ENCODE data around the gene TDP1.

Gene TDP1

GRCh38 chr14:90034156-90034555 is 78.4 kb downstream of the TDP1 start:
- ATAC-seq, result no peak
- no peak for TF ChIP-seq GLIS3 (CRISPR knock-in tag; IDR thresholded peaks at IDR 0.05)

DNA sequence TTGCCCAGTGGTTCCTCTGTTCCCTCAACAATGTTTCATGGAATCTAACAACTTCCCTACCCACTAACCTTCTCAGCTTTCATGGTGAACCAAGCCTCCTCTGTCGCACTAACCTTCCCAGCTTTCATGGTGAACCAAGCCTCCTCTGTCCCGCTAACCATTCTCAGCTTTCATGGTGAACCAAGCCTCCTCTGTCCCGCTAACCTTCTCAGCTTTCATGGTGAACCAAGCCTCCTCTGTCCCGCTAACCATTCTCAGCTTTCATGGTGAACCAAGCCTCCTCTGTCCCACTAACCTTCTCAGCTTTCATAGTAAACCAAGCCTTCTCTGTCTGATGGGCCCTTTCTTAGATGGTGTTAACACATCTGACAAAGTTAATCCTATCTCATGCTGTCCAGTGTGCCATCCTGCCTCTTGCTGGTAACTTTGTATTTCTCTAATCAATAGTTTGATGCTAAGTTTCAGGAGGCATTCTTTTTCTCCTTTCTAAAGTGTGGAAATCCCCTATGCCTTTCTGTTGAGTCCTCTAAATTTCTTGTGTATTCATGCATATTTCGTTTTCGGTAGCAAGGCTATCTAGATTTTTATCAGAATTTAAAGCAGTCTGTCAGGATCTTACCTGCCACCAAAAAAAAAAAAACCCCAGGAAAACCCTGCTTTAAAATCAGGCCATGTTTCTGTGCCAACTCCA is 79.3 kb downstream of the TDP1 start:
- TF ChIP-seq TOX (CRISPR knock-in tag; IDR thresholded peaks at IDR 0.05; ENCODE audit: borderline replicate concordance), result no peak
- TF ChIP-seq POU6F1 (CRISPR knock-in tag; IDR thresholded peaks at IDR 0.05; ENCODE audit: borderline replicate concordance, low read depth), result no peak
- no peak for TF ChIP-seq ISL1 (CRISPR knock-in tag; IDR thresholded peaks at IDR 0.05)
- no peak for TF ChIP-seq RARB (CRISPR knock-in tag; IDR thresholded peaks at IDR 0.05)
- no peak for TF ChIP-seq ARNTL (CRISPR knock-in tag; IDR thresholded peaks at IDR 0.05; ENCODE audit: borderline replicate concordance, low read depth)
- no peak for TF ChIP-seq OSR1 (CRISPR knock-in tag; IDR thresholded peaks at IDR 0.05)
- no peak for TF ChIP-seq GLIS3 (CRISPR knock-in tag; IDR thresholded peaks at IDR 0.05)
- no peak for ATAC-seq

- TF ChIP-seq ESRRG (CRISPR knock-in tag; IDR thresholded peaks at IDR 0.05) (no peak), ISL1 (CRISPR knock-in tag; IDR thresholded peaks at IDR 0.05) (no peak), SNAI2 (CRISPR knock-in tag; IDR thresholded peaks at IDR 0.05) (no peak), TSHZ2 (CRISPR knock-in tag; IDR thresholded peaks at IDR 0.05) (no peak)
- no peak for ATAC-seq
Measured at GRCh38 chr14:90039253-90040010, 83.7 kb downstream of the TDP1 start.

DNA sequence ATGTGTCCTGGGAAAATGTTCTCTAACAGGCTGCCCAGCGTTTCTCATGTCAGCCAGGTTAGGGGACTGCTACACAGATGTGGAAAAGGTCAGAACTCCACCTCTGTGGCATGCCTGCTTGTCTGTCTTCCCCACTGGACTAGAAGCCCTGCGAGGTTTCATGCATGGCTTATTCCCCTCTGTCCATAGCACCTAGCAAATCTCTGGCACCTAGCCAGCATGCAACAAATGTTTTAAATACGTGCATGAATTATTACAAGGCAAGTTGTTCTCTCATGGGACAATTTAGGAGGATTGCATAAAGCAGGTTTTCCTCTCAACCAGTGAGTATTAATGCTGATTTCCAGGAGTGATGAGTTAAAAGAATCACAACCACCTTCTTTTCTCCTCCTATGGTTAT is 84.7 kb downstream of the TDP1 start:
- no peak for ATAC-seq
- TF ChIP-seq CSRNP3 (CRISPR knock-in tag; IDR thresholded peaks at IDR 0.05) (no peak), ZFP3 (CRISPR knock-in tag; IDR thresholded peaks at IDR 0.05) (no peak), POU6F1 (CRISPR knock-in tag; IDR thresholded peaks at IDR 0.05; ENCODE audit: borderline replicate concordance, low read depth) (no peak), ZNF8 (CRISPR knock-in tag; IDR thresholded peaks at IDR 0.05) (no peak), SNAI2 (CRISPR knock-in tag; IDR thresholded peaks at IDR 0.05) (no peak)

DNA sequence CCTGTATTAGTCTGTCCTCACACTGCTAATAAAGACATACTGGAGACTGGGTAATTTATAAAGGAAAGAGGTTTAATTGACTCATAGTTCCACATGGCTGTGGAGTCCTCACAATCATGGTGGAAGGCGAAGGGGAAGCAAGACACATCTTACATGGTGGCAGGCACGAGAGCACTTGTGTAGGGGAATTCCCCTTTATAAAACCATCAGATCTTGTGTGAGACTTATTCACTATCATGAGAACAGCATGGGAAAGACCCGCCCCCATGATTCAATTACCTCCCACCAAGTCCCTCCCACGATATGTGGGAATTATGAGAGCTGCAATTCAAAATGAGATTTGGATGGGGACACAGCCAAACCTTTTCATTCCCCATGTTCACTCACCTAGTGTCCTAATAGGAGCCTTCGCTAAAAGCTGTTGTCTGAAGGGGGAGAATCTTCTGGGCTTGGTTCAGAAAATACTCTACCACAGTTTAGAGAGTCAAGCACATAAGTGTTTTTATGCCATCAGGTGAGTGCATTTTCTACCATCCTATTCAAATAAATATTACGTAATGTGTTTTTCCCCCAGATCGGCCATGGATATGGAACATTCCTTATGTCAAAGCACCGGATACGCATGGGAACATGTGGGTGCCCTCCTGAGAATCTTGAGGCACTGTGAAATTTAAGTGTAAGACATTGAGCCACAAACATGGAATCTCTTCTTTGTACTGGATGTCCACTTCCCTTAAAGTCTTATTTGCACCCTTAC is 86.9 kb downstream of the TDP1 start:
- TF ChIP-seq ISL1 (CRISPR knock-in tag; IDR thresholded peaks at IDR 0.05) (no peak), ZFP30 (CRISPR knock-in tag; IDR thresholded peaks at IDR 0.05) (no peak), OSR1 (CRISPR knock-in tag; IDR thresholded peaks at IDR 0.05) (no peak), ZNF70 (CRISPR knock-in tag; IDR thresholded peaks at IDR 0.05) (no peak), RARB (CRISPR knock-in tag; IDR thresholded peaks at IDR 0.05) (no peak), GLIS3 (CRISPR knock-in tag; IDR thresholded peaks at IDR 0.05) (no peak)

More for the DNA sequence above, 86.9 kb downstream of the TDP1 start:
- ATAC-seq, result no peak
